Fibroblast of mammary gland (primary cell): ENCODE data around the gene PLA2G2C.
"Not testable (repeated sequence)": the region's sequence is repeated elsewhere in the genome, so short reads cannot be mapped to it uniquely, and the experiment has no call there.

ENCODE experiments used
- DNase-seq: peaks from one replicate; pipeline ENCODE4 v3.0.0-alpha.2; 2010; ENCODE audit warnings: low read depth
- H3K4me3 ChIP-seq: 2 replicates; pipeline ENCODE4 v1.5.1; 2011; ENCODE audit warnings: low read depth, mild to moderate bottlenecking, low read length, moderate library complexity; ENCODE audit not compliant: control insufficient read depth
- TF ChIP-seq, protein P1 (sequence below): conservative IDR thresholded peaks from 2 replicates; pipeline ENCODE4 v1.5.1; 2011; ENCODE audit warnings: low read depth, low read length, inconsistent platforms; ENCODE audit not compliant: control insufficient read depth, insufficient read depth

The PLA2G2C gene

DNA sequence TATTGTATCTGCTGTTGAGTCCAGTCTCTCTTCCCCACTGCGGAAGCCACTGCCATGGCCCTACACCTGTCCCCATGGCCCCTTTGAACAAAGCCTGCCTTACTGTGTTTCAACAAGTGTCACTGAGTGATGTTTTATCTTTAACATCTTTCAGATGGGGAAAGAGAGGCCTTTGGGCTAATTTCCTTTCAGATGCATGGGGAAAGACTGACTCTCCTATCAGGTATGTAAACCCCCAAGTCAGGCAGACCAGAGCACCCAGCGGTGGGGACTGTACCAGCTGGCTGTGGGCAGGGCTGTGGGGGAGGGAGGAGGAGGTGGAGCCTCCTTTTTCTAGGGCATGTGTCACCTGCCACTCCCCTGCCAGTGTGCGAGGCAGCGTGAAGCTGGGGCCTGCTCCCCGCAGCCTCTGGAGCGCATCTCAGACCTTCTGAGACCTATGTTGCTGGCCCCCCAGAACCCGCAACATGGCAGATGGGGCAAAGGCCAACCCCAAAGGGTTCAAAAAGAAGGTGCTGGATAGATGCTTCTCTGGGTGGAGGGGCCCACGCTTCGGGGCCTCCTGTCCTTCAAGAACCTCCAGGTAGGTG, 47.3 kb downstream of the PLA2G2C start, which contains the start of gene PLA2G2F:
TSS of gene PLA2G2F (plus strand) at position 363 of the 590 bp plus-strand sequence. CDS start at position 468, 105 bp downstream.
- TF ChIP-seq, protein P1, sequence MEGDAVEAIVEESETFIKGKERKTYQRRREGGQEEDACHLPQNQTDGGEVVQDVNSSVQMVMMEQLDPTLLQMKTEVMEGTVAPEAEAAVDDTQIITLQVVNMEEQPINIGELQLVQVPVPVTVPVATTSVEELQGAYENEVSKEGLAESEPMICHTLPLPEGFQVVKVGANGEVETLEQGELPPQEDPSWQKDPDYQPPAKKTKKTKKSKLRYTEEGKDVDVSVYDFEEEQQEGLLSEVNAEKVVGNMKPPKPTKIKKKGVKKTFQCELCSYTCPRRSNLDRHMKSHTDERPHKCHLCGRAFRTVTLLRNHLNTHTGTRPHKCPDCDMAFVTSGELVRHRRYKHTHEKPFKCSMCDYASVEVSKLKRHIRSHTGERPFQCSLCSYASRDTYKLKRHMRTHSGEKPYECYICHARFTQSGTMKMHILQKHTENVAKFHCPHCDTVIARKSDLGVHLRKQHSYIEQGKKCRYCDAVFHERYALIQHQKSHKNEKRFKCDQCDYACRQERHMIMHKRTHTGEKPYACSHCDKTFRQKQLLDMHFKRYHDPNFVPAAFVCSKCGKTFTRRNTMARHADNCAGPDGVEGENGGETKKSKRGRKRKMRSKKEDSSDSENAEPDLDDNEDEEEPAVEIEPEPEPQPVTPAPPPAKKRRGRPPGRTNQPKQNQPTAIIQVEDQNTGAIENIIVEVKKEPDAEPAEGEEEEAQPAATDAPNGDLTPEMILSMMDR, result no peak
- H3K4me3 ChIP-seq, result no peak within 1 kb of the TSS
- no peak for DNase-seq

DNA sequence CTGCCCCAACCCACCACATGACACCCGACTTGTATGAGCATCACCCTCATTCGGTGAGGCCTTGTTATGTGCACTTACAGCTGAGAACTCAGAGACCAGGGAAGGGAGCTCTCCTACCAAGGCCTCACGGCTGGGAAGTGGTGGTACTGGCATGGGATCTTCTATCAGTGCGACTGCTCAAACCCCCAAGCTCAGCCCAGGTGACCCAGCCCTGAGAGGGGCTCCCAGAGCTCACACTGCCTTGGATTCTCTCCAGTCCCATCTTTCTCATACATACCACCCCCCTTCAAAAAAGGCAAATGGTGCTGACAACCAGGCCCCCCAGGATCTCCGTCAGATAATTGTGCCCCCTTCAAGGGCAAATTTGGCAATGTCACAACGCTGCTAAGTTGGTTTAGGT, 48.0 kb downstream of the PLA2G2C start:
- H3K4me3 ChIP-seq, result no peak overlapping the region
- no peak for DNase-seq
- TF ChIP-seq, protein P1, result no peak

DNA sequence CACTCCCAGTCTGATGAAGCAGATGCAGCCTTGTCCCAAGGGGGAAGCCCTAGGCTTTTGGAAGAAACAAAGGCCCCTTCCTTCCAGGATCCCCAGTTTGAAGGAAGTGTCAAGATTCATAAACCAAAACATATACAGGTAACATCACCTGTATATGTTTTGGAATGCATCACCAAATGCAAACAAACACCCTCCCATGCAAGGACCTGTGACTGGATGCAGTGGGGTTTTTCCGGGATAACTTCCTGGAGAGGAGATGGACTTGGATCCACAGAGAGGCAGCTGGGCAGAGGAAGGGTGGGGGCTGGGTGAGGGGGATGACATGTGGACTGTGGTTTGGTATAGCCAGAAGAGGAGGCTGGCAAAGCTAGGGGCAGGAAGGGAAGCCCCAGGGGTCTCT, 48.7 kb downstream of the PLA2G2C start:
- no peak for DNase-seq
- no peak overlapping the region for H3K4me3 ChIP-seq
- TF ChIP-seq, protein P1, result no peak

DNA sequence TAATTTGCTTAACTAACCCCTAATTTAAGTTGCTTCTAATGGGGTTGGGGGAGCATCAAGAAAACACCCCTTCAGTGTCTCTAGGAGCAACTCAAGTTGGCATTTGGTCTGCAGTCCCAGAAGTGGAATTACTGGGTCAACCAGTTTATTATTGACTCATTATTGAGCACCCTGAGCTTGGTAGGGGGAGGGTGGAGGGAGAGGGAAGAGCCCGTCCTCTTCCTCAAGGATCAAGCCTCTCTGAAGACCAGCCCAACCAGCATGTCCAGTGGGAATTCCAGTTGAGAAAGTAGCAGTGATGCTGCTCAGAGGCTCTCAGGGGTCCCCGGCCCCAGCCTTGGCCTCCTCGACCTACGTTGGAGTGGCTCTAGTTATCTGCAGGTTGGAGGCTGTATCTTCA, 49.3 kb downstream of the PLA2G2C start:
- H3K4me3 ChIP-seq, result no peak overlapping the region
- no peak for DNase-seq
- TF ChIP-seq, protein P1, result no peak

DNA sequence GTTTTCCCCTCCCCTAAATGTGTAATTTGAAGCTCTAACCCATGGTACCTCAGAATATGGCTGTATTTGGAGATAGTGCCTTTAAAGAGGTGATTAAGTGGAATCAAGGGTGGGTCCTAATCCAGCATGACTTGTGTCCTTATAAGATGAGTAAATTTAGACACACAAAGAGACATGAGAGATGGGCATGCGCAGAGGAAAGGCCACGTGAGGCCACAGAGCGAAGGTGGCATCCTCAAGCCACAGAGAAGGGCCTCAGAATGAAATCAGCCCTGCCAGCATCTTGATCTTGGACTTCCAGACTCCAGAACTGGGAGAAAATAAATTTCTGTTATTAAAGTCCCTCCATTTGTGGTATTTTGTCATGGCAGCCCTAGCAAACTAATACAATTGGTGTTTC, 50.1 kb downstream of the PLA2G2C start:
- TF ChIP-seq, protein P1, result no peak
- no peak for DNase-seq
- H3K4me3 ChIP-seq, result no peak overlapping the region

DNA sequence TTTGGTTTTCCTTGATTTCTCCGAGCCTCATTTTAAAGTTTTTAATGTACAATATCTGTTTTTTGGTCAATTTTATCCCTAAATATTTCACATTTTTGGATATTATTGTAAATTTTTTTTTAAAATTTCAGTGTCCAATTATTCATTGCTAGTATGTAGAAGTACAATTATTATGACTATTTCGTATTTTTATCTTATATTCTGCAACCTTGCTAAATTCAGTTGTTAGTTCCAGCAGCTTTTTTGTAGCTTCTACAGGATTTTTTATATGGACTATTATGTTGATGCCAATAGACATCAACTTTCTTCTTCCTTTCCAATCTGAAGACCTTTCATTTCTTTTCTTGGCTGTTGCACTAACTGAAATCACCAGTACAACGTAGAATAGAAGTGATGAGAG, 51.3 kb downstream of the PLA2G2C start:
- no peak for DNase-seq
- no peak overlapping the region for H3K4me3 ChIP-seq
- TF ChIP-seq, protein P1, result no peak

DNA sequence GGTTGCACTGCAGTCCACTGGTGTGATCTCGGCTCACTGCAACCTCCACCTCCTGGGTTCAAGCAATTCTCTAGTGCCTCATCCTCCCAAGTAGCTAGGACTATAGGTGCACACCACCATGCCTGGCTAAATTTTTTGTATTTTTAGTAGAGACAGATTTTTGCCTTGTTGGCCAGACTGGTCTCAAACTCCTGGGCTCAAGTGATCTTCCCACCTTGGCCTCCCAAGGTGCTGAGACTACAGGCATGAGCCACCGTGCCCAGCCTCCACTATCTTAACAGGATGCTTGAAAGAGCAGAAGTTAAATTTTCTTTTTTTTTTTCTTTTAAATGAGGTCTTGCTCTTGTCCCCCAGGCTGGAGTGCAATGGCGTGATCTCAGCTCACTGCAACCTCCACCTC, 55.8 kb downstream of the PLA2G2C start:
- DNase-seq, result not testable (repeated sequence)

More for the DNA sequence above, 55.8 kb downstream of the PLA2G2C start:
- not testable (repeated sequence) for H3K4me3 ChIP-seq
